Endometrial microvascular endothelial cells (primary cell): ENCODE results near the gene FARS2. TPM values are rescaled to one million over a fixed set of nuclear protein-coding genes. Genes with fewer than 3 reads are reported as not detected.

Source experiments
- in situ Hi-C: cut with HindIII; loops from 2 replicates; pipeline ENCODE4 v1.10.0; 2017; ENCODE audit warnings: low sequenced_read_pairs, low pct_unique_long_range_greater_than_20kb; ENCODE audit errors: inconsistent ontology term
- total RNA-seq: library from RNA; depleted of rRNA; stranded (reverse); fragments of >200 nt; gene quantifications from one replicate; pipeline ENCODE4 v1.2.3, GENCODE V29; 2015; ENCODE audit errors: inconsistent ontology term

Gene FARS2
- total RNA-seq, 1 donor from 2014 or later, result 18.2 TPM

- in situ Hi-C loops, result no loop called here
Measured at GRCh38 chr6:5506149-5506548, 244.8 kb downstream of the FARS2 start.

GRCh38 chr6:5506597-5506996 lies 245.3 kb downstream of the FARS2 start:
- in situ Hi-C loops, result no loop called here

- in situ Hi-C loops, result no loop called here
Measured at GRCh38 chr6:5507131-5507681, 245.9 kb downstream of the FARS2 start.

- in situ Hi-C loops, result no loop called here
Measured at GRCh38 chr6:5509106-5509505, 247.8 kb downstream of the FARS2 start.

GRCh38 chr6:5510331-5511133 lies 249.2 kb downstream of the FARS2 start:
- in situ Hi-C loops, result no loop called here

- in situ Hi-C loops, result no loop called here
Measured at GRCh38 chr6:5511954-5512353, 250.6 kb downstream of the FARS2 start.

GRCh38 chr6:5512422-5512821 lies 251.1 kb downstream of the FARS2 start:
- in situ Hi-C loops, result no loop called here

- in situ Hi-C loops, result no loop called here
Measured at GRCh38 chr6:5513408-5513807, 252.1 kb downstream of the FARS2 start.

GRCh38 chr6:5514353-5514752 lies 253.0 kb downstream of the FARS2 start:
- in situ Hi-C loops, result no loop called here

- in situ Hi-C loops, result no loop called here
Measured at GRCh38 chr6:5515200-5515599, 253.9 kb downstream of the FARS2 start.

- in situ Hi-C loops, result no loop called here
Measured at GRCh38 chr6:5516036-5516435, 254.7 kb downstream of the FARS2 start.

- in situ Hi-C loops, result no loop called here
Measured at GRCh38 chr6:5517796-5518195, 256.5 kb downstream of the FARS2 start.

- in situ Hi-C loops, result no loop called here
Measured at GRCh38 chr6:5518936-5519491, 257.7 kb downstream of the FARS2 start.

GRCh38 chr6:5520796-5521195 lies 259.5 kb downstream of the FARS2 start:
- in situ Hi-C loops, result no loop called here

- in situ Hi-C loops, result no loop called here
Measured at GRCh38 chr6:5521322-5521721, 260.0 kb downstream of the FARS2 start.

GRCh38 chr6:5522147-5522546 lies 260.8 kb downstream of the FARS2 start:
- in situ Hi-C loops, result no loop called here

GRCh38 chr6:5524110-5524509 lies 262.8 kb downstream of the FARS2 start:
- in situ Hi-C loops, result no loop called here

- in situ Hi-C loops, result no loop called here
Measured at GRCh38 chr6:5525209-5525608, 263.9 kb downstream of the FARS2 start.

- in situ Hi-C loops, result no loop called here
Measured at GRCh38 chr6:5529015-5529414, 267.7 kb downstream of the FARS2 start.

GRCh38 chr6:5529733-5530132 lies 268.4 kb downstream of the FARS2 start:
- in situ Hi-C loops, result no loop called here
